Suprapubic skin (tissue), 4 donors: ENCODE results near the gene KRT76.

Experiments used
- POLR2A ChIP-seq, 2 donors: fragments of 450-650 bp; IDR thresholded peaks; one replicate each; pipeline ENCODE4 v1.6.1; 2017; ENCODE audit warnings: antibody characterized with exemption in 2 of 2, mild to moderate bottlenecking in 2 of 2, moderate library complexity in 2 of 2
- POLR2AphosphoS5 ChIP-seq, 3 donors: sonication (generic); formaldehyde crosslinking; IDR thresholded peaks; one replicate each; pipeline ENCODE4 v1.6.1; 2017; ENCODE audit warnings: antibody characterized with exemption in 3 of 3
- TF ChIP-seq, protein P1 (sequence below), 2 donors: fragments of 200-600 bp in 1 of 2; fragments of 450-650 bp in 1 of 2; sonication (generic) in 1 of 2; IDR thresholded peaks; one replicate each; pipeline ENCODE4 v1.5.1; 2016 to 2019; ENCODE audit warnings: antibody characterized with exemption in 2 of 2, mild to moderate bottlenecking in 1 of 2, moderate library complexity in 1 of 2

DNA sequence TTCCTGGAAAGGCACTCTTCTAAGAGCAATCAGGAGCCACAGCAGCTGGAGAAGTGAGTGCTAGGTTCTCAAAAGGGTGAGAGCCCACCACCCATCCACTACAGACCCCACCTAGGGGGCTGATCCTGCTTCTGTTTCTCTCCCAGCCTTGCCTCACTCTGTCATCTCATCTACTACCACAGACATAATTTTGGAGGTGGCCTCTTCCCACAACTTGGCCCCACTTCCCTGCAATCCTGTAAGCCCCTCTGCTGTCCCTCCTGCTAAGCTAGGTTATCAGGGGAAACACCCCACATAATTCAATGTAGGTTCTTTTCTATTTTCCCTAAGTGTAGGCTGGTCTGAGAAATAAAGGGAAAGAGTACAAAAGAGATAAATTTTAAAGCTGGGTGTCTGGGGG, 16.5 kb downstream of the KRT76 start:
- TF ChIP-seq, protein P1, sequence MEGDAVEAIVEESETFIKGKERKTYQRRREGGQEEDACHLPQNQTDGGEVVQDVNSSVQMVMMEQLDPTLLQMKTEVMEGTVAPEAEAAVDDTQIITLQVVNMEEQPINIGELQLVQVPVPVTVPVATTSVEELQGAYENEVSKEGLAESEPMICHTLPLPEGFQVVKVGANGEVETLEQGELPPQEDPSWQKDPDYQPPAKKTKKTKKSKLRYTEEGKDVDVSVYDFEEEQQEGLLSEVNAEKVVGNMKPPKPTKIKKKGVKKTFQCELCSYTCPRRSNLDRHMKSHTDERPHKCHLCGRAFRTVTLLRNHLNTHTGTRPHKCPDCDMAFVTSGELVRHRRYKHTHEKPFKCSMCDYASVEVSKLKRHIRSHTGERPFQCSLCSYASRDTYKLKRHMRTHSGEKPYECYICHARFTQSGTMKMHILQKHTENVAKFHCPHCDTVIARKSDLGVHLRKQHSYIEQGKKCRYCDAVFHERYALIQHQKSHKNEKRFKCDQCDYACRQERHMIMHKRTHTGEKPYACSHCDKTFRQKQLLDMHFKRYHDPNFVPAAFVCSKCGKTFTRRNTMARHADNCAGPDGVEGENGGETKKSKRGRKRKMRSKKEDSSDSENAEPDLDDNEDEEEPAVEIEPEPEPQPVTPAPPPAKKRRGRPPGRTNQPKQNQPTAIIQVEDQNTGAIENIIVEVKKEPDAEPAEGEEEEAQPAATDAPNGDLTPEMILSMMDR (IDR thresholded peaks at IDR 0.05) = no peak
- TF ChIP-seq POLR2A (IDR thresholded peaks at IDR 0.05) (no peak), POLR2AphosphoS5 (IDR thresholded peaks at IDR 0.05) (no peak)
